Urinary bladder (tissue), 4 donors: ENCODE measurements around the gene BSND. TPM values are rescaled to one million over a fixed set of nuclear protein-coding genes. Genes with fewer than 3 reads are reported as not detected.

Source experiments
- DNase-seq: peaks from one replicate; pipeline ENCODE4 v3.0.0-alpha.2; 2015; ENCODE audit errors: extremely low spot score
- H3K27ac ChIP-seq: one replicate; pipeline ENCODE4 v1.5.1; 2013; ENCODE audit warnings: low read depth, mild to moderate bottlenecking, moderate library complexity
- H3K36me3 ChIP-seq: one replicate; pipeline ENCODE4 v1.6.1; 2013; ENCODE audit warnings: mild to moderate bottlenecking, moderate library complexity; ENCODE audit not compliant: insufficient read depth
- H3K4me1 ChIP-seq: one replicate; pipeline ENCODE4 v1.6.1; 2013; ENCODE audit warnings: mild to moderate bottlenecking, moderate library complexity; ENCODE audit not compliant: insufficient read depth
- H3K4me3 ChIP-seq: one replicate; pipeline ENCODE4 v1.5.1; 2013; ENCODE audit warnings: low read depth, low read length
- WGBS: extraction: QIAGEN DNeasy Blood & Tissue Kit; methylation state at CpG from one replicate; pipeline ENCODE4 v1.1.7; 2013; 5-methylcytosine and 5-hydroxymethylcytosine counted together
- polyA plus RNA-seq: library from polyadenylated mRNA; stranded (reverse); fragments of 200-250 nt; gene quantifications from one replicate; pipeline ENCODE4 v1.2.3, GENCODE V29; 2013
- total RNA-seq: library from RNA; depleted of rRNA; stranded (reverse); fragments of >200 nt; gene quantifications from one replicate; pipeline ENCODE4 v1.2.3, GENCODE V29; 2014
- donor health status: healthy with polysubstance abuse.
- donor health status: healthy.

Gene BSND
- total and polyA plus RNA-seq, 2 donors: not detected

GRCh38 chr1:55054396-55054795 lies 55.7 kb downstream of the BSND start:
- no peak overlapping the region for H3K27ac ChIP-seq
- no peak for DNase-seq
- H3K4me1 ChIP-seq: no peaks in the 10 kb centered on the region
- H3K4me3 ChIP-seq: no peak overlapping the region
- H3K36me3 ChIP-seq: no peaks in the 10 kb centered on the region
- 93% methylated on average over 5 of the region's 5 CpGs for WGBS

GRCh38 chr1:55055084-55055882 lies 56.5 kb downstream of the BSND start:
- WGBS: 76% methylated on average over 12 of the region's 12 CpGs
- no peak overlapping the region for H3K4me3 ChIP-seq
- H3K36me3 ChIP-seq: no peaks in the 10 kb centered on the region
- no peaks in the 10 kb centered on the region for H3K4me1 ChIP-seq
- no peak overlapping the region for H3K27ac ChIP-seq
- no peak for DNase-seq

GRCh38 chr1:55055951-55056631 lies 57.4 kb downstream of the BSND start:
- no peak overlapping the region for H3K4me3 ChIP-seq
- no peak overlapping the region for H3K27ac ChIP-seq
- H3K36me3 ChIP-seq: no peaks in the 10 kb centered on the region
- no peaks in the 10 kb centered on the region for H3K4me1 ChIP-seq
- no peak for DNase-seq
- 92% methylated on average over 42 of the region's 42 CpGs for WGBS

- no peak overlapping the region for H3K27ac ChIP-seq
Measured at GRCh38 chr1:55056632-55056992, 57.9 kb downstream of the BSND start.

GRCh38 chr1:55057270-55057955 lies 58.7 kb downstream of the BSND start:
- H3K4me3 ChIP-seq: no peak overlapping the region
- H3K4me1 ChIP-seq: no peaks in the 10 kb centered on the region
- no peak overlapping the region for H3K27ac ChIP-seq
- 94% methylated on average over 15 of the region's 15 CpGs for WGBS
- DNase-seq: no peak
- no peaks in the 10 kb centered on the region for H3K36me3 ChIP-seq

More at GRCh38 chr1:55056632-55056992, 57.9 kb downstream of the BSND start:
- Histone ChIP-seq H3K36me3 (no peaks in the 10 kb centered on the region), H3K4me1 (no peaks in the 10 kb centered on the region), H3K4me3 (no peak overlapping the region)
- 97% methylated on average over 20 of the region's 20 CpGs for WGBS
- DNase-seq: no peak

- no peaks in the 10 kb centered on the region for H3K36me3 ChIP-seq
- 95% methylated on average over 6 of the region's 6 CpGs for WGBS
- DNase-seq: no peak
- H3K27ac ChIP-seq: no peak overlapping the region
- no peak overlapping the region for H3K4me3 ChIP-seq
- H3K4me1 ChIP-seq: no peaks in the 10 kb centered on the region
Measured at GRCh38 chr1:55057956-55058298, 59.2 kb downstream of the BSND start.

GRCh38 chr1:55059302-55060132 lies 60.8 kb downstream of the BSND start:
- no peaks in the 10 kb centered on the region for H3K36me3 ChIP-seq
- no peak overlapping the region for H3K27ac ChIP-seq
- no peak for DNase-seq
- H3K4me1 ChIP-seq: no peaks in the 10 kb centered on the region
- 90% methylated on average over 14 of the region's 14 CpGs for WGBS
- H3K4me3 ChIP-seq: no peak overlapping the region

- no peak for DNase-seq
- Histone ChIP-seq H3K4me1 (no peaks in the 10 kb centered on the region), H3K27ac (no peak overlapping the region), H3K36me3 (no peaks in the 10 kb centered on the region), H3K4me3 (no peak overlapping the region)
- WGBS: 91% methylated on average over 14 of the region's 14 CpGs
Measured at GRCh38 chr1:55060133-55060999, 61.6 kb downstream of the BSND start.

GRCh38 chr1:55061000-55061705 lies 62.4 kb downstream of the BSND start:
- no peaks in the 10 kb centered on the region for H3K36me3 ChIP-seq
- no peak overlapping the region for H3K27ac ChIP-seq
- no peak overlapping the region for H3K4me3 ChIP-seq
- WGBS: 87% methylated on average over 13 of the region's 13 CpGs
- no peak for DNase-seq
- H3K4me1 ChIP-seq: no peaks in the 10 kb centered on the region

Other genes with a start within 250 kb of the BSND start
- gene PARS2, start 234.4 kb upstream of the BSND start, total RNA-seq: 3.3 TPM
- 4.0 TPM for gene PARS2, start 234.4 kb upstream of the BSND start, polyA plus RNA-seq
- gene TTC22, start 197.6 kb upstream of the BSND start, total RNA-seq: 2.1 TPM
- gene TTC22, start 197.6 kb upstream of the BSND start, polyA plus RNA-seq: 1.0 TPM
- 22.6 TPM for gene DHCR24, start 111.7 kb upstream of the BSND start, total RNA-seq
- 23.4 TPM for gene DHCR24, start 111.7 kb upstream of the BSND start, polyA plus RNA-seq
- gene TMEM61, start 18.3 kb upstream of the BSND start, total RNA-seq: not detected
- 7.0 TPM for gene TMEM61, start 18.3 kb upstream of the BSND start, polyA plus RNA-seq
- 2.9 TPM for gene PCSK9, start 40.6 kb downstream of the BSND start, total RNA-seq
- gene PCSK9, start 40.6 kb downstream of the BSND start, polyA plus RNA-seq: 0.09 TPM
- gene USP24, start 216.4 kb downstream of the BSND start, total RNA-seq: 74.4 TPM
- 11.9 TPM for gene USP24, start 216.4 kb downstream of the BSND start, polyA plus RNA-seq